HG03575 (cell line): ENCODE results near the gene HDGF.

Experiments used
- ATAC-seq: cut with Tn5 transposase; IDR thresholded peaks from one replicate; pipeline ENCODE4 v1.9.1; 2021; ENCODE audit not compliant: unreplicated experiment, insufficient number of reproducible peaks, low FRiP score; ENCODE audit errors: extremely low read depth

Gene HDGF

GRCh38 chr1:156728599-156729462, 22.6 kb downstream of the HDGF start, which contains the start of gene ISG20L2:
ISG20L2 (minus strand) TSS chr1:156728766; CDS start chr1:156727652, 1,114 bp downstream.
- ATAC-seq: no peak

GRCh38 chr1:156727926-156728598, 23.4 kb downstream of the HDGF start, which contains the start of gene METTL25B:
METTL25B (plus strand) TSS chr1:156728469; CDS start chr1:156729105, 636 bp downstream.
- ATAC-seq: no peak

- no peak for ATAC-seq
These were observed 24.0 kb downstream of the HDGF start for GRCh38 chr1:156727492-156727891.

- no peak for ATAC-seq
These were observed 24.8 kb downstream of the HDGF start for GRCh38 chr1:156726549-156727226.

GRCh38 chr1:156725683-156726280, 25.7 kb downstream of the HDGF start:
- ATAC-seq: no peak

GRCh38 chr1:156721535-156721934, 29.9 kb downstream of the HDGF start:
- no peak for ATAC-seq

- no peak for ATAC-seq
These were observed 30.3 kb downstream of the HDGF start for GRCh38 chr1:156721131-156721530.

GRCh38 chr1:156717351-156717750, 34.1 kb downstream of the HDGF start:
- ATAC-seq: no peak

- no peak for ATAC-seq
These were observed 36.6 kb downstream of the HDGF start for GRCh38 chr1:156714830-156715229.

- ATAC-seq: no peak
These were observed 38.8 kb downstream of the HDGF start for GRCh38 chr1:156712626-156713025.

- no peak for ATAC-seq
These were observed 40.3 kb downstream of the HDGF start for GRCh38 chr1:156711011-156711817.

- ATAC-seq: no peak
These were observed 41.6 kb downstream of the HDGF start for GRCh38 chr1:156709757-156710489.

- ATAC-seq: no peak
These were observed 42.4 kb downstream of the HDGF start for GRCh38 chr1:156709031-156709430.

- no peak for ATAC-seq
These were observed 43.2 kb downstream of the HDGF start for GRCh38 chr1:156708218-156708661.

GRCh38 chr1:156707417-156708217, 43.9 kb downstream of the HDGF start:
- ATAC-seq: no peak

- no peak for ATAC-seq
These were observed 44.6 kb downstream of the HDGF start for GRCh38 chr1:156706657-156707416.
